HG02798 (cell line): ENCODE data around the gene LIAS.
"Not testable (repeated sequence)": the region's sequence is repeated elsewhere in the genome, so short reads cannot be mapped to it uniquely, and the experiment has no call there.

Experiments used
- ATAC-seq: cut with Tn5 transposase; IDR thresholded peaks from one replicate; pipeline ENCODE4 v1.9.1; 2021; ENCODE audit warnings: mild to moderate bottlenecking; ENCODE audit not compliant: unreplicated experiment, poor library complexity

Gene LIAS

GRCh38 chr4:39495446-39496213 is 36.8 kb downstream of the LIAS start:
- ATAC-seq: no peak

- ATAC-seq: no peak
These were observed 39.3 kb downstream of the LIAS start for GRCh38 chr4:39497909-39498726.

- ATAC-seq: no peak
These were observed 39.8 kb downstream of the LIAS start for GRCh38 chr4:39498727-39499020.

GRCh38 chr4:39502019-39502663 is 43.3 kb downstream of the LIAS start:
- no peak for ATAC-seq

GRCh38 chr4:39502664-39503035 is 43.8 kb downstream of the LIAS start:
- not testable (repeated sequence) for ATAC-seq

GRCh38 chr4:39504538-39504937 is 45.7 kb downstream of the LIAS start:
- no peak for ATAC-seq

- no peak for ATAC-seq
These were observed 46.7 kb downstream of the LIAS start for GRCh38 chr4:39505581-39505980.

- no peak for ATAC-seq
These were observed 51.6 kb downstream of the LIAS start for GRCh38 chr4:39510348-39510929.

- ATAC-seq: not testable (repeated sequence)
These were observed 55.4 kb downstream of the LIAS start for GRCh38 chr4:39514266-39514665.

- no peak for ATAC-seq
These were observed 56.1 kb downstream of the LIAS start for GRCh38 chr4:39514888-39515401.

- ATAC-seq: not testable (repeated sequence)
These were observed 57.0 kb downstream of the LIAS start for GRCh38 chr4:39515669-39516401.

- no peak for ATAC-seq
These were observed 57.6 kb downstream of the LIAS start for GRCh38 chr4:39516407-39516966.

GRCh38 chr4:39518484-39518883 is 59.6 kb downstream of the LIAS start:
- ATAC-seq: no peak

GRCh38 chr4:39521253-39521919 is 62.5 kb downstream of the LIAS start:
- no peak for ATAC-seq

- ATAC-seq: no peak
These were observed 63.2 kb downstream of the LIAS start for GRCh38 chr4:39522068-39522467.

- ATAC-seq: no peak
These were observed 65.5 kb downstream of the LIAS start for GRCh38 chr4:39524161-39524957.

- no peak for ATAC-seq
These were observed 67.2 kb downstream of the LIAS start for GRCh38 chr4:39525822-39526690.
